Fibroblast of the conjunctiva (primary cell): ENCODE results near the gene IFNAR1.
"Not testable (repeated sequence)": the region's sequence is repeated elsewhere in the genome, so short reads cannot be mapped to it uniquely, and the experiment has no call there.

ENCODE experiments used
- DNase-seq: peaks from one replicate; pipeline ENCODE4 v3.0.0-alpha.2; 2010; ENCODE audit warnings: low read depth

The IFNAR1 gene

DNA sequence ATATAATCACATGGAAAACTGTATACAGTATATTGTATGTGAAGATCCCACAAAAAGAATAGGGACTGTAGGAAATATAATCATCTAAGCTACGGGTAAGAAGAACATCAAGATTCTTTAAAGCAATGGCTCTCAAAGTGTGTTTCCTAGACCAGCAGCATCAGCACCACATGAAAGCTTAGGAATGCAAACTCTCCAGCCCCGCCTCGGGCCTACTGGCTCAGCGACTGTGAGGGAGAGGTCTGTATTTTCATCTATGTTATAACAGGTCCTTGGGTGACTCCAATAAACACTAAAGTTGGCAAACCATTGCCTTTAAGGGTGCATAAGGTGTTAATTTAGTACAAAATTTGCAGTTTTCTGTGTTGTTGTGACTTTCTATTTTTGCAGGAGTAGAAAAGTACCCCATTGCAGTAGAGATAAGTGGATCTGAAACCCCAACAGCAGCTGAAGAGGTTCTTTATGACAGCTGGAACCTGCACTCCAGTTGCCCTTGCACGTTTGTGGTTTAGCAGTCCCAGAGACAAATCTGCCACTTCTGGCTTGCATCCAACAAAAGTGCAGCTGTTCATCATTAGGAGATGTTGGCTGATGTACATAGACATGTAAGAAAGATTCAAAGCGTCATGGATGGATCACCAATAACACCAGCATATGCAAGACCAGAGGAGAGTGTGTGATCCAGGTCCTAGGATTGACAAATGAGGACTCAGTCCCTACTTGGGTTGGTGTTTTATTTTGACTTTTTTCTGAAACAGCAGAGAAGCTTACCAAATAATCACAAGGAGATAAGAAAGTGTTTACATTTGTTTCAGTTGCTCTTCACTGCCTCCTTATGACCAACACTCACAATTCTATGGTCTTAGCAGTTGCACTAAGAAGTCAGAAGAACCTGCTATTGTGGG lies 15.9 kb upstream of the IFNAR1 start:
- peak; percentile 54 for DNase-seq

DNA sequence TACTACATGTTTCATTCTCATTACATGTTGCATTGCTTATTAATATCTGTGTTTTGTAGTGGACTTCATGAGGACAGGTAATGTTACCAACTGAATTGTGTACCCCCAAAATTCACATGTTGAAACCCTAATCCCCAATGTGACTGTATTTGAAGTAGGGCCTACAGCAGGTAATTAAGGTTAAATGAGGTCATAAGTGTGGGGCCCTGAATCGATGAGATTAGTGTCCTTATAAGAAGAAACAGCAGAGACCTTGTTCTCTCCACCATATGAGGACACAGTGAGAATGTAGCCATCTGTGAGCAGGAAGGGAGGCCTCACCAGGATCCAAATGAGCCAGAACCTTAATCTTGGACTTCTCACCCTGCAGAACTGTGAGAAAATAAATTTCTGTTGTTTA lies 15.0 kb upstream of the IFNAR1 start:
- no peak for DNase-seq

DNA sequence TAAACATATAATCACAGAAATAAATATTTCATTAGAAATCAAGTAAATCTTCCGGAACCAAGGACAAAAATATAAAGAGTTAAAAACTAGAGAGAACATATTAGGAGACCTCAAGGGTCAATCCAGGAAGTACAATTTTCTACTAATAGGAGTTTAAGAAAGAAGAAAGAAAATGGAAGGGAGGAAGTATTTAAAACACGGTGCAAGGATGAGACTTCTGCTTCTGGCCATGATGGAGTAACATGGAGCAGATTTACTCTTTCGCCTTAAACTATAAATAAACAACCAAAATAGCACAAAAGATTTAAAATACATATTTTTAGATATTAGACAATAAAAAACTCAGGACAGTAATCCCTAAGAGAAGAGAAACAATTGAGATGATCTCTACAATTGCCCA lies 12.6 kb upstream of the IFNAR1 start:
- DNase-seq: no peak

DNA sequence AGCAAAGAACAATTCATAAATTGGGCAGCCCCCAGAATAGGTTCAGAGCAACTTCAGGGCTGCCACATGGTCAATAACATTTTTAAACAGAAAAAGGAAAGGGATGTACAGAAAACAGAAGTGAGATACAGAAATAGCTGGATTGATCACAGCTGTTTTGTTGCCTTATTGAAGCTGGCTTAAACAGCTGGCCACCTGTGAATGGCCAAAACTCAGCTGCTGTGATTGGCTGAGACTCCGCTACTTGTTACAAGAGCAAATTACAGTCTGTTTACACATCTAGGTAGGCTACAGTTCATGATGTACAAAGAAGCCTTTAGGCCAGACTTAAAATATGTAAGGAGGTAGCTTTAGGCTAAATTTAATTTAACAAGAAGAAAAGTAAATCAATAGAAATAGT lies 11.6 kb upstream of the IFNAR1 start:
- no peak for DNase-seq

DNA sequence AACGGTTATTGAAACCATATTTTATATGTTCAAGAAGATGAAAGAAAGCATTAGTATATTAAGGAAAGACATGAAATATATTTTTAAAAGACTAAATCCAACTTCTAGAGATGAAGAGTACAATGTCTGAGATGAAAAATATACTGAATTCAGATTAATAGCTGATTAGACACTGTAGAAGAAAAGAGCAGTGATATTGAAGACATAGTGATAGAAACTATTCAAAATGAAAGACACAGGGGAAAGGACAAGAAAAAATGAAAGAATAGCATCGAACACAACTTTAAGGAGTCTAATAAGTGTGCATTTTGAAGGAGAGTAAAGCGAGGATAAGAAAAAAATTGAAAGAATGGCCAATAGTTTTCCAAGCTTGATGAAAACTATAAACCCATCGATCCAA lies 11.2 kb upstream of the IFNAR1 start:
- DNase-seq: no peak

DNA sequence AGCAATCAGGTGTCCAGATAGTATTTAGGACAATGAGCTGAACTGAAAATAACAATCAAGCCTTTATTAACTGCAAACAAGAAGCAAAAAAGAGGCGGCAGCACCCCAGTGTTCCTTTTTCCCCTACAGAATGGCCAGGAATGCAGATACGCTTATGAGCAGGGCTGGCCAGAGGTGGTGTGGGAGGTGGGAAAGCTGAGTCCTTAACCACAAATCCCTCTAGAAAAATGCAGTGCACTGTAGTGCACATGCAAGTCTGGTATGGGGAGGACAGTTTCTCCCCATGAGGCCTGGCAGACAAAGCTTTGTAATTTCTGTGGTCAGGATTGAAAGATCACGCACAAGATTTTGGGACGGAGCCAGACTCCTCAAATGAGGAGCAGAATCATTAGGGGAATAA lies 10.7 kb upstream of the IFNAR1 start:
- DNase-seq: no peak

DNA sequence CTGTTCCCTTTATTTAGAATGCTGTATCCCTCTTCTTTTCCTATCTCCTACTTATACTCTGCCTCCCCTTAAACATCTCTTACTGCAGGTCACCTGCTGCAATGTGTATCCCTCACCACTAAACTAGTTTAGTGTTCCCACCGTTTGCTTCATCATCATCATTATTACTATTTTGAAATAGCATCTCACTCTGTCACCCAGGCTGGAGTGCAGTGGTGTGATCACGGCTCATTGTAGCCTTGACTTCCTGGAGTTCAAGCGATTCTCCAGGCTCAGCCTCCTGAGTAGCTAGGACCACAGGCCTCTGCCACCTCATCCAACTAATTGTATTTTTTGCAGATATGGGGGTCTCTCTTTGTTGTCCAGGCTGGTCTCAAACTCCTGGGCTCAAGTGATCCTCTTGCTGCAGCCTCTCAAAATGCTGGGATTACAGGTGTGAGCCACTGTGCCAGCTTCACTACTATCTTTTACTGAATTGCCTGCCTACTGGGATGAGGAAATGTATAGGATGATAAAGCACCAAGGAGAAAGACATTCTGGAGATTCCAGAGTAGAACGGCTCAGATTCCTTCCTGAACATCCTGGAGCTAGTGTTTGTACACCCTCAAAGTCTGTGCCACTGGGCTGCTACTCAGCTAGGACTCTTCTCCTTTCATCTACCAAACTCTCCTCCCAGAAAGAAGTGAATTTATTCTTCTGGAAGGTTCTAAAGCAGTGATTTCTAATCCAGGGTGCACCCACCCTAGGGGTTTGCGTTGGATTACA lies 8.6 kb upstream of the IFNAR1 start:
- no peak for DNase-seq

DNA sequence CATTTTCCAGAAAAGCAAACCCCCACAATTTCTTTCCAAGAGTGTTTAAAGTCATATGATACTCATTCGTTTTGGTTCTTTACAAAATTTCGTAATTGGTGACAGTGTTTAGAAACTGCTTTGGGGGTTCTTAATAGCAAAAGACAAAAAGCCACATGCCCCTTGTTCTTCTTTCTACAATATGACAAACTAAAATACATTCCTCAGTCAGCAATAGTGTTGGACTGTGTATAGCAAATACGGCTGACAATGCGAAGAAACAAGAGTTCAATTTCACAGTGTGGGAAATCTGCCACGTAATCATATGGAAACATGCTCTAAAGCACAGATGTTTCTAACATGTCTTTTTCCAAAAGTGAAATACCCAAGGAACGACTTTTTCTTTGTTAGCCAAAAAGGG lies 7.6 kb upstream of the IFNAR1 start:
- no peak for DNase-seq

DNA sequence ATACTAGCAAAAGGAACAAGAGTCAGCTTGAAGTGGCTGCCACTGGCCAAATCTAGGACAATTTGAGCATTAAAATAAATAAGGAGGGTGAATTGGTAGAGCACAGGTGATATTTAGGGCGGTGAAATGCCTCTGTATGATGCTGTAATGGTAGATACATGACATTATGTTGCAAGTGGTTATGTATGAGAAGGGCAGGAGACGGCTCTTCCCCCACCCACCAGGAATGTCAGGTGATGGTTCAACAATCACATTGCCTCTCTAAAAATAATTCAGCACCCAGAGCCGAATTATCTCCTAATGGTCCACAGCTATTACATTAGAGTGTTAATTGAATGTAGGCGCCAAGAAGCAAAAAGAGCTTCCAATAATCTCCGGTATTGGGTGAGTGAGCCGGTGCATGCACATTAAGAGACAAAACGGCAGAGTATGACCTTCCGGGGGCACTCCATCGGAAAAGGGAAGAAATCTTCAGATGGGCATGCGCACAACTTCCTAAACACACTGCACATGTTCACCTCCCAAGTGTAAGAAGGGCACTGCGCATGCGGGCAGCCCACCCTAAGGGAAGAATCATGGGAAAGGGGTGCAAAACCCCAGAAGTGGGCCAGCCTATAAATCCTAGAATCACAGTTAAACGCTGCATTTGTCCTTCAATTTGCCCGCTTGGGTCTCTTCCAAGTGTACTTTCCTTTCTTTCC lies 6.8 kb upstream of the IFNAR1 start:
- no peak for DNase-seq

DNA sequence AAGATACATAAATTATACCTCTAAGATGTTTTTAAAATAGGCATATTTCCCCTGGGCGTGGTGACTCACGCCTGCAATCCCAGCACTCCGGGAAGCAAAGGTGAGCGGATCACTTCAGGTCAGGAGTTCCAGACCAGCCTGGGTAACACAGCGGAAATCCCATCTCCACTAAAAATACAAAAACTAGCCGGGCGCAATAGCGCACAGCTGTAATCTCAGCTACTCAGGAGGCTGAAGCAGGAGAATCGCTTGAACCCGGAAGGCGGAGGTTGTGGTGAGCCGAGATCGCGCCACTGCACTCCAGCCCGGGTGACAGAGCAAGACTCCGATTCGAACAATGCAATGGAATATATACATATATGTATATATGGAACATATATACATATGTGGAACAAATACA lies 3.8 kb upstream of the IFNAR1 start:
- DNase-seq: not testable (repeated sequence)

DNA sequence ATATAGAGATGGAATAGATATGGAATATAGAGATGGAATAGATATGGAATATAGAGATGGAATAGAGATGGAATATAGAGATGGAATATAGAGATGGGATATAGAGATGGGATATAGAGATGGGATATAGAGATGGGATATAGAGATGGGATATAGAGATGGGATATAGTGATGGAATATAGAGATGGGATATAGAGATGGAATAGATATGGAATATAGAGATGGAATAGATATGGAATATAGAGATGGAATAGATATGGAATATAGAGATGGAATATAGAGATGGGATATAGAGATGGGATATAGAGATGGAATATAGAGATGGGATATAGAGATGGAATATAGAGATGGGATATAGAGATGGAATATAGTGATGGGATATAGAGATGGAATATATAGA lies 1.2 kb upstream of the IFNAR1 start:
- not testable (repeated sequence) for DNase-seq

DNA sequence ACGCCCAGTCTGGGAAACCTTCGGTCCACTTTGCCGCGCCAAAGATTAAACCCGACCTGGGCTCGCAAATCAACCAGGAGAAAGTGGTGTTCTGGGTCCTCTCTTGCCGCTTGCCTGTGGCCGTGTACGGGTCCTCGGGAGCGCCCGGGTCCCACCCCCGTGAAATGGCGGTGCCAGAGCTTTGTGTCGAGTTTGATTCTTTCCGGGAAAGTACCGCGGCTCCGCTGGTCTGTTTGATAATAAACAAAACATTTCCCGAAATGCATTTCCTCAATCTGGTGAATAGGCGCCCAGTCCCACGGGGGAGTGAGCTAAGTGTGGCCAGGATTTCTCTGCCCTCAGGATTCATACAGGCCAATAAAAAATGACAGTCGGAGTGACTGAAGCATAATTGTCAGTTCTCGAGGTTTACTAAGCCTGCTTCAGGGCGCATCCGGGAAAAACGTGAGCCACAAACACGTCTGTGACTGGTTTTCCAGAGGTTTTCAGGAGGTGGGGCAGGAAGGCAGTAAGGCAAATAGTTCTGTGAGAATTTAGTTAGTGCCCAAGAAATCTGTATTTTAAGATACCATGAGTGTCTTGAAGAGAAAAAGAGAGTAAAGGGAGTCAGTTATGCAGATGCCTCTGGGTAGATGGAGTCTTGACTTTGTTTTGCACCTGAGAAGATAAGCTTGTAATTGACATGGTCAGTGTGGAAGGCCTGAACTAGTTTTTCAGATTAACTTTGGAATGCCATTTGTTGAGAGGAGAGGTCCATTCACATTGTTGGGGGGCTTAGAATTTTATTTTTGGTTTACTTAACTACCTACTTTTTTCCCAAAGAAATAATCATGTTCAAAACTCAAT lies 675 bp downstream of the IFNAR1 start:
- peak; percentile 32 for DNase-seq

DNA sequence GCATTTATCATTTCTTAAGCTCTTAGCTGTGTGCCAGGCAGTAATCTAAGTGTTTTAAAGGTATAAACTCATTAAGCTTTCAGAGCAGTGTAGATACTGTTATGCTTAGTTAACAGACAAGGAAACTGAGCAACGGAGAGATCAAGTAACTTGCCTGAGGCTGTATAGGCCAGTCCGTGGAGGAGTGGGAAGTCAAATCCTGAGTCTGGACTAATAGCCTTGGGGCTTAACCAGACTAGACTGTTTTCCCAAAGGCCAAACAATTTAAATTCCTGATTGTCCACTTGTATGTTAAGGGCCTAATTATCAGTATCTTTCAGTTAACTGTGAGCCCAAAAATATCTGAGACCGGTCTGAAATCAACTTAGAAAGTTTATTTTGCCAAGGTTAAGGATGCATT lies 2.6 kb downstream of the IFNAR1 start:
- no peak for DNase-seq

DNA sequence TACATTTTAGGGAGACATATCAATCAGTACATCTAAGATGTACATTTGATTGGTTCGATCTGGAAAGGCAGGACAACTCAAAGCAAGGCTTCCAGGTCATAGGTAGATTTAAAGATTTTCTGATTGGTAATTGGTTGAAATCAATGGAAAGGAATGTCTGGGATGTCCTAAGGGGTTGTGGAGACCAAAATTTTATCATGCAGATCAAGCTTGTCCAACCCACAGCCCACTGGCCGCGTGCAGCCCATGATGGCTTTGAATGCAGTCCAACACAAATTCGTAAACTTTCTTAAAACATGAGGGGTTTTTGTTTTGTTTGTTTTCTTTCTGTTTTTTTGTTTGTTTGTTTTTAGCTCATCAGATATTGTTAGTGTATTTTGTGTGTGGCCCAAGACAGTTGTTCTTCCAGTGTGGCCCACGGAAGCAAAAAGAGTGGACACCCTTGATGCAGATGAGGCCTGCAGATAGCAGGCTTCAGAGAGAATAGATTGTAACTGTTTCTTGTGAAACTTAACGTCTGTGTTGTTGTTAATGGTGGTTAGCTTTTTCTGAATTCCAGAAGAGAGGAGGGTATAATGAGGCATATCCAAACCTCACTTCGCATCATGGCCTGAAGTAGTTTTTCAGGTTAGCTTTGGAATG lies 3.1 kb downstream of the IFNAR1 start:
- DNase-seq: no peak

DNA sequence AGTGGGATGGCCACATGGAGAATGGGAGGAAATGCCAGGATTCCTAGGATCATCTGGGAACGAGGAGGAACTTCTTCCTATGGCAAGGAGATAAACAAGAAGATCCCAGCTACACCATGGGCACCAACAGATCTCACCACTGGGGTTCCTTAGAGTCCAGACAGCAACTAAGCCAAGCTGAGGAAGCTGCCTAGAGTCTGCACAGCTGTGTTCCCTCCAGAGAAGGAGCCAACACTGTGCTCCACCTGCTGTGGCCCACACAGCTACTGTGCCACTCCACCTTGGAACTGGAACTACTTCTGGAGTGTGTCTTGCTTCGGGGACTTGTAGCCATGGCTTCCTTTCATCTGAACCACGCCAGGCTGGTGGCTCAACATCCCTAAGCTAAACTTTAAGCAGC lies 6.0 kb downstream of the IFNAR1 start:
- DNase-seq: no peak

DNA sequence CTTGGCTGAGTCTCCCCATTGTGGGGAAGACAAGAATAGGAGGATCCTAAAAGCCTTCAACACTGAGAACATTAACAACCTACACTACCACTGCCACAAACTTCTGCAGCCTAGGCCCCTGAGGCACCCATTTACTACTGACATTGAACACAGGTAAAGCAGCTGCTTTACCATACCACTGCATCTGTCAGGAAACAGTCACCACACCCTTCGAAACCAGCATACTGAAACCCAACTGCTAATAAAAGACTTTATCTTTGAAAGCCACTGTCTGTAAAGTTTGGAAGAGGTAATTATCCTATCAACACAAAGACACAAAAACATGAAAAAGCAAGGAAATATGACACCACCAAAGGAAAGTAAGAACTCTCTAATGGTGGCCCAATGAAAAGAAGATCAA lies 7.4 kb downstream of the IFNAR1 start:
- no peak for DNase-seq

DNA sequence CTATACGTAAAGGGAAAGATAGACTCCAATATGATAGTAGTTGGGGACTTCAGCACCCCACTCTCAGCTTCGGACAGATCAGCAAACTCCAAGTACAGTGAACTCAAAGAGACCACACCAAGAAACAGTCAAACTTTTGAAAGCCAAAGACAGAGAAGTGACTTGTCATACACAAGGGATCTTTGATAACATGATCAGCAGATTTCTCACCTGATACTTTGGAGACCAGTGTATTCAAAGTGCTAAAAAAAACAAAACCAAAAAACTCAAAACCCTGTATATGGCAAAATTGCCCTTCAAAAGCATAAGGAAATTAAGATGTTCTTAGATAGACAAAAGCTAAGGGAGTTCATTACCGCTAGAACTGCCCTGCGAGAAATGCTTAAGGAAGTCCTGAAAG lies 9.4 kb downstream of the IFNAR1 start:
- no peak for DNase-seq

DNA sequence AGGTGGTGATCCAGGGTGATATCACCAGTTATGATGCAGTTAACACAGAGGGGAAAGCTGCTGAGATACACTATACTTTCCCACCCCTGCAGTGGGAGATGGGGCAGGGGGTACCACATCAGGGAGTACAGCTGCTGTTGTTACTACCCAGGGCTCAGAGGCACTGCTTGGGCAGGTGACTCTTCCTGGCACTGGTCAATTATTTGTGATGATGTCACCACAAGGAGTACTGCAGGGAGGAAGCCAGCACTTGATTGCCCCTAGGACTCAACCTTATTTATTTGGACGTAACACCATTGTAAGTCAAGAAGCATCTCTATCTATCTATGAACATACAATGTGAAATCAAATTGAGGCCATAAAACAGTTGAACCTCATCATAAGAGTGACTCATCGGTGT lies 10.1 kb downstream of the IFNAR1 start:
- no peak for DNase-seq

DNA sequence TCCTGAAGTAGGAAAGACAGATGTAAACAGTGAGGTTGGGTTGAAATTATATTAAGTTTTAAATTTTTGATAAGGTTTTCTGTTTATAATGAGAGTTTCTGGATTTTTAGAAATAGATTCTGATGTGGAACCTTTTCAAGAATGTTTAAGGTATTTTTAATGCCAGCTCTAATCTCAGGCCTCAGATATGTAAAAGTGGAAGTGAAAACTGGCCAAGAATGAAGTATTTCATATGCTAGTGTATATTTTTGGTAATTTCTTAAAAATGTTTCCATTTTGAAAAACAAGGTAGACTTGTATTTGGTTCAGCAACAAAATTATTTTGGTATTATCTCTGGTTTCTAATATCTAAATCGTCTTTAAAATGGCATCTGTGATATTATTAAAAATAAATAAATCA lies 14.4 kb downstream of the IFNAR1 start:
- no peak for DNase-seq

DNA sequence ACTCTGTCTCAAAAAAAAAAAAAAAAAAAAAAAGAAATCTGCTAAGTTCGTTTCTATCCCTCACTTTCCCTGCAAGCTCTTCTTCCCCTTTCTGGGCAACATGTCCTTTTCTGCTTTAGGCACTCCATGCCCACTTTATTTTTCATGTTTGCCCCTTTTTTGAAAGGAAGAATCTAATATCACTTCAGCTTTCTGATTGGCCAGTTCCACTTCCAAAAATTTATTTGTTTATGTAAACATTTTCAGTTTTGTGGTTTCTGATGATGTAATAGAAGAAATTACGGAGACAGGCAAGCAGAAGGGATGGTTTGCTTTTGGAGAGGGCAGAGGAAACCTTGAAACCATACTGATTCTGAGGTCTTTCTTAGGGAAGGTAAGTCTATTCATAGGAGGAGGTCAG lies 15.1 kb downstream of the IFNAR1 start:
- no peak for DNase-seq

DNA sequence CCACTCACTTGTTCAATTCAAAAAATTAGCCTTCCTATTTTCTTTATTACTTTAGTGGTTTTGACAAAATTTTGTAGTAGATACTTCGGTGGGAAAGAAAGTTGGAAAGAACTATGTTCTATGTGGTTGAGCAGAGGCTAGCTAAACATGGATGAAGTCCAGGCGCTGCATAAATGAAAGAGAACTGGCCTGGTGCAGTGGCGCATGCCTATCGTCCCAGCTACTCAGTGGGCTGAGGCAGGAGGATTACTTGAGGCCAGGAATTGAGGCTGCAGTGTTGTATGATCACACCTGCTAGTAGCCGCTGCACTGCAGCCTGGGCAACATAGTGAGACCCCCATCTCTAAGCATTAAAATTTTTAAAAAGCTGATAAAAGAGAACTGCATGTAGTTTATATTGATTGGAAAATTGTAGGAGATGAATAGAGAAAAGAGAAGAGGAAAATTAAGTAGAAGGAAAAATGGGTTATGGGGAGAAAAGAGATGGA lies 21.0 kb downstream of the IFNAR1 start:
- DNase-seq: no peak
